ENCODE measurements around the gene KLHL18. TPM values are rescaled to one million over a fixed set of nuclear protein-coding genes. Genes with fewer than 3 reads are reported as not detected.

KLHL18 gene
- total and polyA plus RNA-seq, 2 of the 4 experiments (the other 2 are of a cell fraction) = 29.1 to 76.2 TPM

- H3K27me3 ChIP-seq (ENCODE audit: control insufficient read depth, insufficient read depth, low read length) = no peaks in the 10 kb centered on the region
- H3K79me1 ChIP-seq (ENCODE audit: low read depth in 1 of 2, low read length in 2 of 2) = peaks cover 35 to 70% of the 10 kb centered on the region in 2 experiments
- H2BK5ac ChIP-seq (ENCODE audit: low read depth, low read length, poor library complexity, severe bottlenecking) = no peak overlapping the region
- 0 out of 2 replicates have a peak, but pooled peaks cover 1% of the 10 kb centered on the region for H3K4me1 ChIP-seq (ENCODE audit: control insufficient read depth, insufficient read depth, low read length)
- no peak overlapping the region for H3K23ac ChIP-seq (ENCODE audit: low read depth, low read length)
- DNase-seq = no peak
- H3K27ac ChIP-seq (ENCODE audit: insufficient read depth, low read length) = no peak overlapping the region
- no peak overlapping the region for H2AFZ ChIP-seq (replicated peaks; ENCODE audit: low read length, poor library complexity)
- H3K14ac ChIP-seq (replicated peaks; ENCODE audit: low read depth, low read length) = no peak overlapping the region
- no peak overlapping the region for H4K5ac ChIP-seq (ENCODE audit: low read depth, low read length)
- peaks cover 5% of the 10 kb centered on the region; the same call in 1 of the 2 replicates for H3K36me3 ChIP-seq (ENCODE audit: control insufficient read depth, insufficient read depth, low read length)
- ChIA-PET POLR2A (ENCODE audit: unreplicated experiment) (no interaction called here), CTCF (no interaction called here)
- no peaks in the 10 kb centered on the region; the same call in 1 of the 2 replicates for H3K9me1 ChIP-seq (ENCODE audit: insufficient read depth, low read length)
- no peak overlapping the region for H3K4me2 ChIP-seq (ENCODE audit: low read depth, low read length)
- TF ChIP-seq SMC3 (IDR thresholded peaks at IDR 0.05; ENCODE audit: low read depth, low read length) = no peak
- no peak for TF ChIP-seq CEBPB (IDR thresholded peaks at IDR 0.05; ENCODE audit: low read depth, low read length)
- TF ChIP-seq BHLHE40 (IDR thresholded peaks at IDR 0.05; ENCODE audit: low read depth, low read length) = no peak
- no peak for TF ChIP-seq FOS (IDR thresholded peaks at IDR 0.05; ENCODE audit: low read depth, low read length)
- no peak for TF ChIP-seq RFX5 (IDR thresholded peaks at IDR 0.05; ENCODE audit: low read depth, low read length)
- TF ChIP-seq MAFK (IDR thresholded peaks at IDR 0.05; ENCODE audit: low read depth, low read length) = no peak
- TF ChIP-seq, protein P1, sequence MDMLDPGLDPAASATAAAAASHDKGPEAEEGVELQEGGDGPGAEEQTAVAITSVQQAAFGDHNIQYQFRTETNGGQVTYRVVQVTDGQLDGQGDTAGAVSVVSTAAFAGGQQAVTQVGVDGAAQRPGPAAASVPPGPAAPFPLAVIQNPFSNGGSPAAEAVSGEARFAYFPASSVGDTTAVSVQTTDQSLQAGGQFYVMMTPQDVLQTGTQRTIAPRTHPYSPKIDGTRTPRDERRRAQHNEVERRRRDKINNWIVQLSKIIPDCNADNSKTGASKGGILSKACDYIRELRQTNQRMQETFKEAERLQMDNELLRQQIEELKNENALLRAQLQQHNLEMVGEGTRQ (IDR thresholded peaks at IDR 0.05; ENCODE audit: low read depth, low read length) = no peak
- TF ChIP-seq RAD21 (IDR thresholded peaks at IDR 0.05; ENCODE audit: low read length) = no peak
- TF ChIP-seq MXI1 (IDR thresholded peaks at IDR 0.05; ENCODE audit: borderline replicate concordance, low read depth, low read length) = no peak
- TF ChIP-seq NFE2L2 (IDR thresholded peaks at IDR 0.05; ENCODE audit: low read depth, low read length) = no peak
- no peak for TF ChIP-seq RCOR1 (IDR thresholded peaks at IDR 0.05; ENCODE audit: insufficient replicate concordance, low read length)
- no peak for TF ChIP-seq POLR2A (IDR thresholded peaks at IDR 0.05; ENCODE audit: low read depth, low read length)
- TF ChIP-seq MAZ (IDR thresholded peaks at IDR 0.05; ENCODE audit: borderline replicate concordance, low read depth, low read length) = no peak
- TF ChIP-seq CTCF (conservative IDR thresholded peaks at IDR 0.05; ENCODE audit: low read depth, low read length) = no peak
- no peak for TF ChIP-seq ELK1 (IDR thresholded peaks at IDR 0.05; ENCODE audit: borderline replicate concordance, low read depth, low read length)
- H2AK9ac ChIP-seq (replicated peaks; ENCODE audit: low read depth, low read length, poor library complexity) = no peak overlapping the region
- dilution Hi-C loops (cut with HindIII; ENCODE audit: low sequenced_read_pairs, unreplicated experiment) = no loop called here
- in situ Hi-C loops (cut with MboI; ENCODE audit: low sequenced_read_pairs) = no loop called here
- H4K8ac ChIP-seq (ENCODE audit: low read depth in 2 of 2, low read length in 2 of 2) = no peak overlapping the region
- H3K56ac ChIP-seq (ENCODE audit: extremely low read depth, insufficient read depth, low read length) = no peak overlapping the region
- ATAC-seq (ENCODE audit: low read depth) = no peak
- H4K20me1 ChIP-seq (ENCODE audit: insufficient read depth, low read length) = peaks cover 15% of the 10 kb centered on the region; the same call in 1 of the 2 replicates
- BruUV-seq (replicated peaks) = no TSS peak
- intact Hi-C loops (cut with micrococcal nuclease) = no loop called here
- WGBS, 2 experiments (ENCODE audit: extremely low coverage in 2 of 2, insufficient read length in 1 of 2) = 40% methylated on average over 1 of the region's 6 CpGs; no CpG with 5 or more reads in 1 of the 2 experiments
- H2BK120ac ChIP-seq (ENCODE audit: low read depth, low read length) = no peak overlapping the region
- no peak overlapping the region for H2BK15ac ChIP-seq (ENCODE audit: low read depth, low read length)
- no peak overlapping the region for H2AK5ac ChIP-seq (ENCODE audit: low read depth, low read length)
- H3K18ac ChIP-seq (ENCODE audit: low read depth, low read length) = no peak overlapping the region
- no peak overlapping the region for H4K91ac ChIP-seq (ENCODE audit: insufficient read depth, low read depth, low read length)
- H3K4ac ChIP-seq (ENCODE audit: low read depth, low read length) = no peak overlapping the region
- no peaks in the 10 kb centered on the region for H3K9me3 ChIP-seq (ENCODE audit: control insufficient read depth, insufficient read depth, low read length)
- no peak overlapping the region for H3K4me3 ChIP-seq (ENCODE audit: insufficient read depth, low read depth, low read length)
- H3K9ac ChIP-seq (ENCODE audit: low read depth, low read length) = no peak overlapping the region
- H2BK20ac ChIP-seq (ENCODE audit: low read depth, low read length) = no peak overlapping the region
Observed at GRCh38 chr3:47295976-47296375, 13.2 kb downstream of the KLHL18 start.

All from IMR-90 (cell line).